K562 (cell line): ENCODE measurements around the gene PRRT1. TPM values are rescaled to one million over a fixed set of nuclear protein-coding genes. Genes with fewer than 3 reads are reported as not detected.
A peak's percentile ranks its signal among the peaks of the same experiment; 100 is the strongest.

Source experiments
- ATAC-seq: fragments of 200-7000 bp; cut with Tn5 transposase; 3 replicates; pipeline ENCODE4 v1.9.1; 2020; ENCODE audit warnings: moderate library complexity
- BruUV-seq: library from RNA; stranded (reverse); fragments of 400-500 nt; replicated peaks from 2 replicates; lab custom pipeline; 2021; lab: Mats Ljungman, UMichigan
- CTCF ChIA-PET: fragments of 300-600 bp; formaldehyde crosslinking; extraction: SDS; loops from one replicate; lab custom pipeline; 2021; ENCODE audit warnings: low intra/inter-chr PET ratio; lab: Yijun Ruan, JAX
- POLR2A ChIA-PET: fragments of 300-600, 350-650 bp; sonication (Branson Sonifier 250); formaldehyde crosslinking; extraction: SDS; loops from one replicate; lab custom pipeline; 2021; ENCODE audit warnings: antibody characterized with exemption, inconsistent platforms; lab: Yijun Ruan, JAX
- DNase-seq, 4 experiments: peaks; one replicate each; pipeline versions ENCODE4 v3.0.0 to v3.0.0-alpha.2; 2011 to 2018; ENCODE audit warnings: low spot score in 3 of 4, mixed read lengths in 3 of 4; ENCODE audit errors: extremely low read depth in 1 of 4
- FAIRE-seq: peaks from 2 replicates; lab custom pipeline; 2011; peaks lifted over from hg19 to GRCh38; lab: Jason Lieb, UNC
- H2AFZ ChIP-seq: 2 replicates; pipeline ENCODE4 v1.6.0; 2011; ENCODE audit warnings: low read depth, low read length, control low read depth, inconsistent platforms
- H3K27ac ChIP-seq: fragments of 200-600 bp; 3 replicates; pipeline ENCODE4 v1.8.0; 2011; ENCODE audit warnings: low read depth, mild to moderate bottlenecking, control low read depth, inconsistent platforms, low read length, moderate library complexity, mixed read lengths; ENCODE audit errors: extremely low read depth
- H3K27me3 ChIP-seq, 2 experiments: fragments of 300-600 bp in 1 of 2; 2 replicates in 1 of 2; 3 replicates in 1 of 2; pipeline versions ENCODE4 v1.6.0 to v1.8.0; 2011; ENCODE audit warnings: inconsistent platforms in 2 of 2, low read length in 2 of 2, mild to moderate bottlenecking in 1 of 2, mixed read lengths in 1 of 2, moderate library complexity in 1 of 2; ENCODE audit not compliant: control insufficient read depth in 2 of 2, insufficient read depth in 2 of 2
- H3K36me3 ChIP-seq: fragments of 300-600 bp; 3 replicates; pipeline ENCODE4 v1.8.0; 2011; ENCODE audit warnings: mild to moderate bottlenecking, low read length, inconsistent platforms; ENCODE audit not compliant: control insufficient read depth, insufficient read depth
- H3K4me1 ChIP-seq, 2 experiments: fragments of 200-600 bp in 1 of 2; replicated peaks in 1 of 2; 2 replicates in 1 of 2; 3 replicates in 1 of 2; pipeline versions ENCODE4 v1.5.1 to v1.8.0; 2011; ENCODE audit warnings: inconsistent platforms in 2 of 2, low read length in 2 of 2, mild to moderate bottlenecking in 1 of 2, mixed read lengths in 1 of 2, moderate library complexity in 1 of 2; ENCODE audit not compliant: control insufficient read depth in 2 of 2, insufficient read depth in 2 of 2
- H3K4me2 ChIP-seq: 2 replicates; pipeline ENCODE4 v1.6.1; 2011; ENCODE audit warnings: low read length, control low read depth, inconsistent platforms, mixed read lengths; ENCODE audit not compliant: insufficient read depth
- H3K4me3 ChIP-seq: fragments of 200-600 bp; sonication (generic), shearing (Covaris generic); 2 replicates; pipeline ENCODE4 v1.5.1; 2016; ENCODE audit warnings: control low read depth, inconsistent platforms
- H3K79me2 ChIP-seq: fragments of 200-600 bp; 3 replicates; pipeline ENCODE4 v1.8.0; 2011; ENCODE audit warnings: low read length, inconsistent platforms; ENCODE audit not compliant: control insufficient read depth, insufficient read depth
- H3K9ac ChIP-seq, 2 experiments: 2 replicates each; pipeline versions ENCODE4 v1.6.0 to v1.6.1; 2011; ENCODE audit warnings: low read depth in 2 of 2, low read length in 2 of 2, control low read depth in 1 of 2, inconsistent platforms in 1 of 2, mild to moderate bottlenecking in 1 of 2, mixed read lengths in 1 of 2; ENCODE audit not compliant: insufficient read depth in 1 of 2
- H3K9me1 ChIP-seq: one replicate; pipeline ENCODE4 v1.6.0; 2011; ENCODE audit warnings: inconsistent platforms, mild to moderate bottlenecking, low read length, moderate library complexity; ENCODE audit not compliant: control insufficient read depth, insufficient read depth
- H3K9me3 ChIP-seq: replicated peaks from 2 replicates; pipeline ENCODE4 v1.5.1; 2011; ENCODE audit warnings: low read depth, low read length, inconsistent platforms; ENCODE audit not compliant: control insufficient read depth, insufficient read depth
- H4K20me1 ChIP-seq: replicated peaks from 2 replicates; pipeline ENCODE4 v1.6.1; 2011; ENCODE audit warnings: low read length, inconsistent platforms, mixed read lengths; ENCODE audit not compliant: control insufficient read depth, insufficient read depth
- CTCF ChIP-seq, 3 experiments: IDR thresholded peaks in 2 of 3; conservative IDR thresholded peaks in 1 of 3; 2 replicates each; pipeline ENCODE4 v1.5.1; 2011 to 2012; ENCODE audit warnings: low read length in 3 of 3, mild to moderate bottlenecking in 3 of 3, control low read depth in 2 of 3, improper control_type of control experiment in 1 of 3, inconsistent platforms in 1 of 3, low read depth in 1 of 3, mixed read lengths in 1 of 3, moderate library complexity in 1 of 3; ENCODE audit not compliant: insufficient read depth in 2 of 3
- DIDO1 ChIP-seq: fragments of 450-650 bp; IDR thresholded peaks from 2 replicates; pipeline ENCODE4 v1.6.1; 2016; ENCODE audit warnings: low read depth, missing biosample characterization, missing genetic modification characterization
- RFX5 ChIP-seq: IDR thresholded peaks from 2 replicates; pipeline ENCODE4 v1.6.1; 2011; ENCODE audit warnings: low read depth, mild to moderate bottlenecking, improper control_type of control experiment, low read length
- SRSF7 ChIP-seq: fragments of 200-400 bp; formaldehyde crosslinking; optimal IDR thresholded peaks from 2 replicates; pipeline ENCODE3; 2017; ENCODE audit warnings: mild to moderate bottlenecking, low read depth, low read length
- TCFL5 ChIP-seq: fragments of 250-450 bp; sonication (Bioruptor Pico); conservative IDR thresholded peaks from 2 replicates; pipeline ENCODE4 v1.6.1; 2021; ENCODE audit warnings: mild to moderate bottlenecking, moderate library complexity, matching md5 sums
- TRIM24 ChIP-seq, 2 experiments: fragments of 450-650 bp; IDR thresholded peaks; 2 replicates each; pipeline ENCODE4 v1.6.1; 2016
- TRIM28 ChIP-seq: fragments of 450-650 bp; IDR thresholded peaks from 2 replicates; pipeline ENCODE4 v1.6.1; 2017
- ZNF316 ChIP-seq: fragments of 450-650 bp; IDR thresholded peaks from 2 replicates; pipeline ENCODE4 v1.6.1; 2016
- ZNF77 ChIP-seq: fragments of 250-450 bp; sonication (Bioruptor Pico); IDR thresholded peaks from 2 replicates; pipeline ENCODE4 v1.5.0; 2020
- WGBS: fragments of 100-300 bp; shearing (Covaris generic); methylation state at CpG from one replicate; pipeline ENCODE4 v1.1.6; 2016; ENCODE audit warnings: low coverage, mixed read lengths; ENCODE audit not compliant: insufficient coverage; ENCODE audit errors: missing lambda C conversion rate; 5-methylcytosine and 5-hydroxymethylcytosine counted together
- in situ Hi-C: fragments of 300-500 bp; cut with MboI; formaldehyde crosslinking; loops from 4 replicates; pipeline ENCODE4 v1.15.0; 2018; ENCODE audit warnings: inconsistent platforms, mixed read lengths
- intact Hi-C: fragments of 100-400 bp; cut with micrococcal nuclease; formaldehyde crosslinking; loops from 2 replicates; pipeline ENCODE4 v1.14.2; 2022
- polyA plus RNA-seq, 8 experiments: library from polyadenylated mRNA; depleted of rRNA in 4 of 8; stranded (reverse) in 5 of 8; unstranded in 3 of 8; fragments of >200 nt; fragmentation: Nextera tagmentation in 2 of 8; fragmentation: Illumina TruSeq in 1 of 8; extraction: Ambion mirVana in 2 of 8; extraction: Trizol in 1 of 8; gene quantifications; 2 replicates each; pipeline versions ENCODE4 v1.2.1 to v1.2.3, GENCODE V29; 2011 to 2014; ENCODE audit warnings: inconsistent platforms in 1 of 8, missing spikeins in 1 of 8
- total RNA-seq, 7 experiments: library from RNA; depleted of rRNA in 6 of 7; stranded (reverse); fragments of >200 nt in 6 of 7; fragmentation: Illumina TruSeq in 2 of 7; extraction: Trizol in 2 of 7; gene quantifications; 2 replicates each; pipeline versions ENCODE4 v1.2.1 to v1.2.3, GENCODE V29; 2011 to 2021; ENCODE audit warnings: low replicate concordance in 1 of 7

Gene PRRT1
- total and polyA plus RNA-seq, 9 of the 15 experiments (the other 6 are each of a cell fraction or from before 2014, with no cell fraction given): 0.14 to 3.5 (median 0.41) TPM

- Histone ChIP-seq H3K4me1 (peaks cover 16 to 30% of the 10 kb centered on the region in 2 experiments), H4K20me1 (no peaks in the 10 kb centered on the region), H3K9me1 (no peaks in the 10 kb centered on the region), H3K79me2 (peaks cover 5% of the 10 kb centered on the region; the same call in 1 of the 3 replicates), H3K4me2 (no peak overlapping the region), H3K9me3 (no peaks in the 10 kb centered on the region), H2AFZ (no peak overlapping the region), H3K27me3 (no peaks in the 10 kb centered on the region), H3K9ac (no peak overlapping the region), H3K4me3 (no peak overlapping the region), H3K36me3 (no peaks in the 10 kb centered on the region), H3K27ac (no peak overlapping the region)
- intact Hi-C loops (no loop called here), in situ Hi-C loops (no loop called here)
- POLR2A ChIA-PET: interaction anchor here (2.0 kb wide), 1 partner anchor 9 kb away, joined by 11 read pairs; no protein-coding TSS in a partner anchor
- BruUV-seq: no TSS peak
- TF ChIP-seq ZNF316 (peak; percentile 78), TCFL5 (no peak), CTCF (IDR thresholded peaks at IDR 0.05 in 2 of 3, conservative IDR thresholded peaks at IDR 0.05 in 1 of 3; ENCODE audit: insufficient read depth in 2 of 3, low read depth in 1 of 3, low read length in 3 of 3) (peak in 2 of 3 experiments; percentile 8 to 19; a peak in 1 of 6 replicates), DIDO1 (no peak), TRIM24 (IDR thresholded peaks at IDR 0.05) (0 out of 4 replicates have a peak, but pooled peaks of 1 of the 2 experiments have one; percentile 50), ZNF77 (CRISPR knock-in tag) (no peak), TRIM28 (peak; percentile 46; the same call in 1 of the 2 replicates), RFX5 (no peak), SRSF7 (no peak)
- ATAC-seq (no peak), FAIRE-seq (peak; percentile 11), DNase-seq (no peak)
- 92% methylated on average over 4 of the region's 4 CpGs for WGBS
- CTCF ChIA-PET: no interaction called here
Measured at GRCh38 chr6:32147401-32148132, 4.2 kb downstream of the PRRT1 start.
